GM21723 (cell line): ENCODE measurements around the gene FBXO36.
"Not testable (repeated sequence)": the region's sequence is repeated elsewhere in the genome, so short reads cannot be mapped to it uniquely, and the experiment has no call there.

Experiments used
- ATAC-seq: cut with Tn5 transposase; IDR thresholded peaks from one replicate; pipeline ENCODE4 v1.9.1; 2021; ENCODE audit warnings: mild to moderate bottlenecking, moderate library complexity; ENCODE audit not compliant: unreplicated experiment

FBXO36 gene

GRCh38 chr2:229922449-229923386 is at the start of gene FBXO36:
Gene FBXO36, plus strand, starts transcription at chr2:229922503. Its CDS starts 11 bp downstream, at chr2:229922514.
- peak; percentile 75 for ATAC-seq

- ATAC-seq, result peak; percentile 73
These were observed 49.2 kb upstream of the FBXO36 start for GRCh38 chr2:229873123-229873581.

- ATAC-seq, result no peak
These were observed 47.7 kb upstream of the FBXO36 start for GRCh38 chr2:229874647-229875046.

- no peak for ATAC-seq
These were observed 46.8 kb upstream of the FBXO36 start for GRCh38 chr2:229875549-229875948.

GRCh38 chr2:229879191-229879950 is 42.9 kb upstream of the FBXO36 start:
- no peak for ATAC-seq

- no peak for ATAC-seq
These were observed 41.3 kb upstream of the FBXO36 start for GRCh38 chr2:229880892-229881586.

- no peak for ATAC-seq
These were observed 39.7 kb upstream of the FBXO36 start for GRCh38 chr2:229882583-229882982.

- peak; percentile 89 for ATAC-seq
These were observed 37.3 kb upstream of the FBXO36 start for GRCh38 chr2:229884775-229885699.

- ATAC-seq, result no peak
These were observed 34.9 kb upstream of the FBXO36 start for GRCh38 chr2:229887441-229887840.

- no peak for ATAC-seq
These were observed 34.3 kb upstream of the FBXO36 start for GRCh38 chr2:229888031-229888430.

- no peak for ATAC-seq
These were observed 33.3 kb upstream of the FBXO36 start for GRCh38 chr2:229889023-229889422.

GRCh38 chr2:229896857-229897256 is 25.4 kb upstream of the FBXO36 start:
- ATAC-seq, result no peak

- no peak for ATAC-seq
These were observed 22.7 kb upstream of the FBXO36 start for GRCh38 chr2:229899604-229900003.

- ATAC-seq, result no peak
These were observed 22.3 kb upstream of the FBXO36 start for GRCh38 chr2:229900012-229900411.

- not testable (repeated sequence) for ATAC-seq
These were observed 21.8 kb upstream of the FBXO36 start for GRCh38 chr2:229900514-229900913.

GRCh38 chr2:229901819-229902218 is 20.5 kb upstream of the FBXO36 start:
- no peak for ATAC-seq

GRCh38 chr2:229903037-229903436 is 19.3 kb upstream of the FBXO36 start:
- ATAC-seq, result no peak

GRCh38 chr2:229905601-229906000 is 16.7 kb upstream of the FBXO36 start:
- no peak for ATAC-seq

- ATAC-seq, result no peak
These were observed 13.2 kb upstream of the FBXO36 start for GRCh38 chr2:229909090-229909489.
